ENCODE data around the gene MMAB.

The MMAB gene

DNA sequence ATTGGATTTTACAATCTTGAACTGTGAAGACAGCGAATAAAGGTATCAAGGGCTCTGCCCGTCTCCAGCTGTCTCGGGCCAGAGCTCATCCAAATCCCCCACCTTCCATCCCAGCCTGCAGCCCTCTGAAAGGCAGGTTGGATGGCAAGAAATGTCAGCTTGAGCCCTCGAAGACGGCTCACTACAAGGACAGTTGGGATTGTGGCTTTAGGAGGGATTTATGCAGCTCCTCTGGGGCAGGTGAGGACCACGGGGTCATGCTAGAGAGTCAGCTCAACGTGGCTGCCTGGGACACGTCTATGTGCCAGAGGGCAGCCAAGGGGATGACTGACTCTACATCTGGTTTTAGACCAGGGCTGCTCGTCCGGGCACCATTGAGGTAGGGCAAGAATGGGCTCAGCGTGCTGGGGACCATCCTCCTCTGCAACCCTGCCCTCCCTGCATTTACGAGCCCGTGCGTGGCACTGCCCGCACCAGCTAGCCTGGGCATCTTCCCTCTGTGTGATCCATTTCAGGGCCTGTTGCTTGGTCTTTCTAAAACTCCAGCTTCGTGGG, 16.5 kb upstream of the MMAB start:
- DNase-seq: no peak
- in situ Hi-C loops (cut with HindIII; ENCODE audit: low pct_ligation_motif_present, low pct_unique_long_range_greater_than_20kb, low sequenced_read_pairs): no loop called here

DNA sequence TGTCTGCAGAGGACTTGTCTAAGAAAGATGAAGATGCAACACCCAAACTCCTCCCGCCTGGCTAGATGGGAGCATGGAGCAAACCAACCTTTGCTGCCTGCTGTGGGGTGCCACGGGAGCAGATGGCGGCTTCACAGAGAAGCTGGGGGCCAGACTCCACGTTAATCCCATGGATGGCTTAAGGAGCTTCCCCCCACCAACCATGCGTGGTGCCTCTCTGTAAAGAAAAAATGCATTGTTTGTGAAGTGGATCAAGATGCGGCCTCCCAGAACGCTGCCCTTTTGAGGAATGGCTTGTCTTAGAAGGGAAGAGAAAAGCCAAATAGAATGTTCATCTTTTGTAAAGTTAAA, 15.9 kb upstream of the MMAB start:
- no peak for DNase-seq

DNA sequence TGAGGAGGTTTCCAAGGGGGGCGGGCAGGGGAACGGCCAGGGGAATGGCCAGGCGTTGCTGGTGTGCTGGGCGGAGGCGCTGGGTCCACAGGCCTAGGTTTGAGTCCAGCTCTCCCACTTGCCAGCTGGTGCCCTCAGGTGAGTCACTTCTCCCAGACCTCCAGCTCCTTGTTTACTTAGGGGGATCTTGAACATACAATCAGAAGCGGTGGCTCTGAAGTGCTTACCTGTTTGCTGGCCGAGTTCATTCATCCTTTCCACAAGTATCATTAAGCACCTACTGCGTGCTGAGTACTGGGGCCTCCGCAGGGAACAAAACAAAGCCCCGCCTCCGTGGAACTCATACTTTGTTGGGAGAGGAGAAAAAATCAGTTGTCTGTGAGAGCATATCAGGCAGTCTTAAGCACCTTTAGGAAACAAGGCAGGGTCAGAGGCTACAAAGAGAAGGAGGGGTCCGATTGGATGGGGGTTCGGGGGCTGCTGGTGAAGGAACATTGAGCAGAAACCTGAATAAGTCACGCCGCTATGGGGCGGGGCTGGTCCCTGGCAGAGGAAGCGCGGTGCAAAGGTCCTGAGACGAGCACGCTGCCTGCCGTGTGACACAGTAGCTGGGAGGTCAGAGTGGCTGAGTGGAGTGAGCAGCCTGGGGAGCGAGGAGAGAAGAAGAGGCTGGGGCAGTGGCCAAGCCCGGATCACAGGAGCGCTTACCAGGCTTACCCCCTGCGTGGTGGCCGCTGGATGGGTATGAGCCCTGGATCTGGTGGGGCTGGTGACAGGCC, 15.3 kb upstream of the MMAB start:
- in situ Hi-C loops (cut with HindIII; ENCODE audit: low pct_ligation_motif_present, low pct_unique_long_range_greater_than_20kb, low sequenced_read_pairs): no loop called here
- no peak for DNase-seq

More for the DNA sequence above, 15.9 kb upstream of the MMAB start:
- in situ Hi-C loops (cut with HindIII; ENCODE audit: low pct_ligation_motif_present, low pct_unique_long_range_greater_than_20kb, low sequenced_read_pairs): no loop called here

DNA sequence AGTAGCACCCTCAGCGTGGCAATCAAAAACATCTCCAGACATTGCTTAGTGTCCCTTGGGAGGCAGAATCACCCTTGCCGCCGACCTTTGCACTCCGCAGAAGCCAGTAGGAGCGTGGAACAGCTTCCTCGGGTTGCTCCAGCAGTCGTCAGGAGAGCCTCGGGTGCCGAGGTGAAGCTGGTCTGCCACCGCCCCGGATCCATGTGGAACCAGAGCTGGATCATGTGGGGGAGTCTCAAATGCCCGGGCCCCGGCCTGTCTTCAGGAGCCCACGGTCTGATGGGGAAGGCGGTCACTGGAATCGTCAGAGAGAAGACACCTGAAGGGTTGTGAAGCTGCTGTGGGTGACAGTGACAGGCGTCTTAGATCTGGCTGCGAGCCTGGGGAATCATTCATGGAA, 14.6 kb upstream of the MMAB start:
- in situ Hi-C loops (cut with HindIII; ENCODE audit: low pct_ligation_motif_present, low pct_unique_long_range_greater_than_20kb, low sequenced_read_pairs): no loop called here
- DNase-seq: no peak

DNA sequence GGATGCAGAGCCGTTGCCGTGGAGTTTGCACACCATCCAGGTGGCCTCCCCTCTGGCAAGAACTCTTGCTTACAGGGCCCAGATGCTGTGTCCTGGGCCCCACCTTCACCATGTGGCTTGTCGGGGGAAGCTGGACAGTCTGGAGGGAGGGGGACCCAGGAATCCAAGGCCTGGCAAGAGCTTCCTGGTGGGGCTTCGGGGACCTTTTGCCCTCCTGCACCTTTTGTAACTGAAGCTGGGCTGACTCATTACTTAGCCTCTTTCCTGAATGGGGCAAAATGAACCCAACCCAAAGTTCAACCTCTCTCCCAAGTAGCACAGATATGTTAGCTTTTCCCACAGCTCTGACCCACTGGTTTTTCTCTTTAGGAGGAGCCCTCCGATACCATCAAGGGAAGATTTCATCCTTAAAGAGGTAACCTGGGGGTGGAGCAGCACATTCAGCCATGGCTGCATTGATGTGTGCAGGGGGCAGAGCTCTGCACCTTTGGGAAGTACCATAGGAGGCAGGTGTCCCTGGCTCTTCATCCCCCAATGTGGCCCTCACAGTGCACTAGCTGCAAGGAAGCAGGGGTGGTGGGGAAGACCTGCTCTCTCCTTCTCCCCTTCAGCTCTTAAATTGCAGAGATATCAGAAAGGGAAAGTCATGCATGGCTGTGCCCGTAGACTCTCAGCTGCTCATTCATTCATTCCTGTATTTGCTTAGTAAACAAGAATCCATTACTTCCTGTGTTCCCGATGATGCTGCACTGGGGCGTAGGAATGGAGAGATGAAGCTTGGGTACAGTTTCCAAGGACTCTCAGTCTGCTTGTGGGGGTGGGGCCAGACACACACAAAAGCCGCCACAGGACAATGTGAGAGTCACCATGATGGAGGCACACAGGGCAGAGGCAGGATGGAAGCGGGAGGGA, 13.3 kb upstream of the MMAB start:
- in situ Hi-C loops (cut with HindIII; ENCODE audit: low pct_ligation_motif_present, low pct_unique_long_range_greater_than_20kb, low sequenced_read_pairs): no loop called here

DNA sequence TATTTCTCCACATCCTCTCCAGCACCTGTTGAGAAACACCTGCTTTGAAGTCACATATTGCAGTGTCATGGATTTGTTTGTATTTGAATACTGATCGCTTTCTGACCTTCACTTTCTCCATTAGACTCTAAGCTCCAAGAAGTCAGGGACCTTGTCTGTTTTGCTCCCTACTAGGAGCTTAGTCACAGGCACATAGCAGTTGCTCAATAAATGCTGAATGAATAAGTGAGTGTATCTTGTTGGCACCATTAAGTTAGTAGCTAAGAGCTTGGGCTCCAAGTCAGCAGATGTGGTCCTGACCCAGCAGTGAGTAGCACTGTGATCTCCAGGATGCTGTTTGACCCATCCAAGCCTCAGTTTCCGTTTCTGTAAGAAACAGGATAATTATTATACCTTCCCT, 10.4 kb upstream of the MMAB start:
- in situ Hi-C loops (cut with HindIII; ENCODE audit: low pct_ligation_motif_present, low pct_unique_long_range_greater_than_20kb, low sequenced_read_pairs): no loop called here

More for the DNA sequence above, 13.3 kb upstream of the MMAB start:
- DNase-seq: no peak

DNA sequence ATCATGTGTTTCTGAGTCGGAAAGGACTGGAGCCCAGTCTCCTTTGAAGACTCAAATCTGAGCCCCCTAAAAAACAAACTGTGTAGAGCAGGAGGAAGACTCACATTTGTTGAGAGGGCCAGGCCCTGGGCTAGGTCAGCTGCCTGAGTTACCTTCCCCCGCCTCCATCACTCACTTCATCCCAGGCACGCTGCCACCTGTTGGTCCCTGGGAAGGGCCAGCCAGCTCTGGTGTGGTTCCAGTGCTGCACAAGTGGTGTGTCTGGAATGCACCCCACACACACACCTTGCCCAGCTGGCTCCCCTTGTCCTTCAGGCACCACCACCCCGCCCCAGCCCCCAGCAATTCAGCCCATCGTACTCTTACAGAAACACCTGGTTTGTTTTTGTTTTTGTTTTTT, 9.3 kb upstream of the MMAB start:
- DNase-seq: peak; percentile 43
- in situ Hi-C loops (cut with HindIII; ENCODE audit: low pct_ligation_motif_present, low pct_unique_long_range_greater_than_20kb, low sequenced_read_pairs): no loop called here

More for the DNA sequence above, 10.4 kb upstream of the MMAB start:
- no peak for DNase-seq

DNA sequence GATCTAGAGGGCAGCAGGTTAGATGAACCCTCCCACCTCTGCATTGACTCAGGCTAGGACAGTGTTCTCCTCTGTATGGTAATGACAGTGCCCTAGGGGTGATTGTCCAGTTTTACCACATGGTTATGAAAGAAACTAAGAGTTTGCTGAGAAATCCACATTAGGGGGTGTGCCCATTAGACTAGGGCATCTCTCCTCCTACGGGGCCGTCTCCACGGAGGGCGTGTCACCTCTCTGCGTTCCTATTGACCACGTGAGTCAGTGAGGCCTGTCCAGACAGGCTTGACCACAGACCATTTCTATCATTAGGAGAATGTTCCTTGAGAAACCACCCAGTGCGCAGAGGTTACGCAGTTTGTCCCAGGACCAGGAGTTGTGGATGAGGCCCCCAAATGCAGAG, 8.6 kb upstream of the MMAB start:
- in situ Hi-C loops (cut with HindIII; ENCODE audit: low pct_ligation_motif_present, low pct_unique_long_range_greater_than_20kb, low sequenced_read_pairs): no loop called here
- peak; percentile 60 for DNase-seq

DNA sequence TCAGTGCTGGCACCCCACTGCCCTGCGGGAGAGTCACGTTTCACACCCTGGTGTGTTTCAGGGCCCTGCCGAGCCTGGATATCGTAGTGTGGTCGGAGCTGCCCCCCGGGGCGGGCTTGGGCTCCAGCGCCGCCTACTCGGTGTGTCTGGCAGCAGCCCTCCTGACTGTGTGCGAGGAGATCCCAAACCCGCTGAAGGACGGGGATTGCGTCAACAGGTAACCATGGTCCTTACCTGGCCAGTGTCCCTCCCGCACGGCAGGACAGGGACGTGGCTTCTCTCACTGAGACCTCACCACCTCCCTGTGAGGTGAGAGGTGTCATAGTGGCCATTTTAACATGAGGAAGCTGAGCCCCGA, 8.0 kb upstream of the MMAB start:
- DNase-seq: no peak
- in situ Hi-C loops (cut with HindIII; ENCODE audit: low pct_ligation_motif_present, low pct_unique_long_range_greater_than_20kb, low sequenced_read_pairs): no loop called here

DNA sequence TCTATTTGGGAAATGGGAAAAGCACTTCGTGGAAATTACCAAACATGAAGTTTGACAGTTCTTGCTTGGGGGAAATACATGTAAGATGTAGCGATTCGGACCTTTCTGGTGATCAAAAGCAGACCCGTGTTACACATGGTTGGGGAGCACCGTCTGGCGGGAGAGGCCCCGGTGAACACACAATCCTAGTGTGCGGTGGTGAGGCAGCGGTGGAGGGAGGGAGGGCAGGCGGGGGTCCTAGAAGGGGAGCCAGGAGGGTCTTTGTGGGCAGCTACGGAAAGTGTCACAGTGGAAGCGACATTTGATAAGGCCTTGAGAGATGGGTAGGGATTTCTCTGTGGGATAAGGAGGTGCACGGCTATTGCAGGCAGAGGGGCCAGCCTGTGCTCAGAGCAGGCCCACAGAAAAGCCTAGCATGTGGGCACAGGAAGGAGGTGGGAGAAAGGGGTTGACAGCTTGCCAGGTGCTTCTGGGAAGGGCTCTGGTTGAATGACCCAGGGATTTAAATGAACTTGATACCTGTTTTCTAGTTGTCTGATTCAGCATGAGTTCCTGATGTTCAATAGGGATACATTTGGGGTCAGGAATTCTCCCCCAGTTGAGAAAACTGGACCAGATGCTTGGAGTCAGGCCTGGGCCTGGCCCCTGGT, 7.5 kb upstream of the MMAB start:
- in situ Hi-C loops (cut with HindIII; ENCODE audit: low pct_ligation_motif_present, low pct_unique_long_range_greater_than_20kb, low sequenced_read_pairs): no loop called here
- no peak for DNase-seq

DNA sequence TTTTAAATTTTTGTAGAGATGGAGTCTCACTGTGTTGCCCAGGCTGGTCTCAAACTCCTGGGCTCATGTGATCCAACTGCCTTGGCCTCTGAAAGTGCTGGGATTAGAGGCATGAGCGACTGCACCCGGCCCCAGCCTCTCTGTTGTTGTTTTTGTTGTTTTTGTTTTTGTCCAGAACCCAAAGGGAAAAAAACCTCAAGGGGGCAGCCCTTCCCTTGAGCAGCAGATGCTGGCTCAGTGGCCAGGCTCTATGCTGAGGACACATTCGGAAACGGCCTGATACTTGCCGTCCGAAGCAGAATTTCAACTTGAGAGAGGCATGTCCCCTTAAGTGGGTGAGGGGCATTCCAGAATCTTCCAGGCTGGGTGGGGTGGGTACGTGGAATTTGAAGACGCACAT, 7.0 kb upstream of the MMAB start:
- in situ Hi-C loops (cut with HindIII; ENCODE audit: low pct_ligation_motif_present, low pct_unique_long_range_greater_than_20kb, low sequenced_read_pairs): no loop called here
- no peak for DNase-seq

DNA sequence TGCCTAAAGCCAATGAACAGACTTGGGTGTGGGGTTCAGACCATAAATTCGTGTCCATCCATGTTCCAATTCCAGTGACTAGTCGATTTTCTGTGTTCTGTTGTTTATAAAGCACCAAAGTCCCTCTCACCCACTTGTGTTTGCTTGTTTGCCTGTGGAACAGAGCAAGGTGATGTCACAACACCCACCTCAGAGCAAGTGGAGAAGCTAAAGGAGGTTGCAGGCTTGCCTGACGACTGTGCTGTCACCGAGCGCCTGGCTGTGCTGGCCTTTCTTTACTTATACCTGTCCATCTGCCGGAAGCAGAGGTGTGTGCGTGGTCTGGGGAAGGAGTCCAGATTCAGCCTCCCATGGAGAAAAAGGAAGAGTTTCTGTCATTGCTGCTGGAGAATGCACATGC, 6.3 kb upstream of the MMAB start:
- no peak for DNase-seq
- in situ Hi-C loops (cut with HindIII; ENCODE audit: low pct_ligation_motif_present, low pct_unique_long_range_greater_than_20kb, low sequenced_read_pairs): no loop called here

DNA sequence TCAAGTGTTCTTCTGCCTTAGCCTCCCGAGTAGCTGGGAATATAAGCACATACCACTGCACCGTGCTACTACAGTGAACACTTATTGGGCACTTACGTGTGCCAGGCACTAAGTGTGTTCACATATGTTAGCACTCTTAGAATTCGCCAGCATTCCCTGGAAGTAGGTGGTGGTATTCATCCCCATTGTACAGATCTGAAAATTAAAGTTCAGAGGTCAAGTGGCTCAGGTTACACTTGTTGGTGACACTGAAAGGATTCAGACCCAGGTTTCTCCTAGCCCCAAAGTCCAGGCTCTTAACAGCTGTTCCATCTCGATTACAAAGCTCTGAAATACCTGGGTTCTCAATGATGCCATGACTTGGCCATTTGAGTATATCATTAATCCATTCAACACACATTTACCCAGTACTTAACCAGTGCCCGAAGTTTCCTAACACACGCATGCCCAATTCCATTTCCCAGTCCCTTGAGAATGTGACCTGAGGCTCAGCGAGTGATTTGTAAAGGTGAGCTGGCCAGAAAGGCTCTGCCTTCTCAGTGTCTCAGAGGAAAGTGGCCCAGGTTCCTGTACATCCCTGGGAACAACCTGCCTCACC, 5.1 kb upstream of the MMAB start:
- peak; percentile 69 for DNase-seq
- in situ Hi-C loops (cut with HindIII; ENCODE audit: low pct_ligation_motif_present, low pct_unique_long_range_greater_than_20kb, low sequenced_read_pairs): no loop called here

DNA sequence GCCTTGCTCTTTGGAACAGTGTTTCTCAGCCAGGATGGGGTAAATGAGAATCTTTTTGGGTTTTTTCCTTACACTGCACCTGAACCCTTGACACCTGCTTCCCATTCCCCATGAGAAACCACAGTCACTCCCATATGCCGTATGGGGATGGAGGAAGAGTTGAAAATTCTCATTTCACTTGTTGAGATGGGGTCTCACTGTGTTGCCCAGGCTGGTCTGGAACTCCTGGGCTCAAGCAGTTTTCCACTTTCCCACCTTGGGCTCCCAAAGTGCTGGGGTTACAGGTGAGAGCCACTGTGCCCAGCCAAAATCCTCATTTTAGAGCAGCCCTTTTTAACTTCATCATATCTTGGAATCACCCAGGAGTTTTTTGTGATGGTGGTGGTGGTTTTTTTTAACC, 4.0 kb upstream of the MMAB start:
- no peak for DNase-seq
- in situ Hi-C loops (cut with HindIII; ENCODE audit: low pct_ligation_motif_present, low pct_unique_long_range_greater_than_20kb, low sequenced_read_pairs): no loop called here

DNA sequence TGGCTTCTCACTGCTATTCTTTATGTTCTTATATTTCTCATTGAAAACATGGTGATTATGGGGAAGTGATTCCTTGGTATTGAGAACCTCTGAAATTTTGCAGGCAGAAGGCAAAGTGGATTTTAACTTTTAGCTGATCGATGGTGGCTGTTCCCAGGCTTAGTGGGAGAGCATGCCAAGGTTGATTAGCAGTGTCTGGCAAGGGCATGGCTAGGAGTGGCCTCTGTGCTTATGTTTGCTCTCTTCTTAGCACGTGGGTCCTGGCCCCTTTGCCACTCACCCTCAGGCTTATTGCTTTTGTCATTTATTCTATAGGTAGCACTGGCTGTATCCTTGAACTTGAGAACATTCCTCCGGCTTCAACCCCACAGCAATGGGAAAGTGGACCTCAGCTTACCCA, 2.4 kb upstream of the MMAB start:
- in situ Hi-C loops (cut with HindIII; ENCODE audit: low pct_ligation_motif_present, low pct_unique_long_range_greater_than_20kb, low sequenced_read_pairs): no loop called here
- no peak for DNase-seq

DNA sequence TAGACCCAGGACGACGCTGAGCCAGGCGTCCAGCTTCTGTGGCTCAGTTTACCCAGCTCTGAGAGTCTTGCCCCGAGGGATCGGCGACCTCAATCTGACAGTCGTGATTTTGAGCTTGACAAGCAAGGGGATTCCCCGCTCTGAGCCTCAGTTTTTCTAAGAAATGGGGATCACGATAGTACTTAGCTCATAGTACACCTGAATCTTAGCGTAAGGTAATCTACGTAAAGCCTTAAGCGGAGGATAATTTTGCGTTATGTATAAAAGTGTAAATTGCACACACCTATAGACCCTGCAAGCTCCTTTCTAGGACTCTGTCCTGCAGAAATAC, 575 bp upstream of the MMAB start:
- in situ Hi-C loops (cut with HindIII; ENCODE audit: low pct_ligation_motif_present, low pct_unique_long_range_greater_than_20kb, low sequenced_read_pairs): no loop called here
- DNase-seq: peak; percentile 16

DNA sequence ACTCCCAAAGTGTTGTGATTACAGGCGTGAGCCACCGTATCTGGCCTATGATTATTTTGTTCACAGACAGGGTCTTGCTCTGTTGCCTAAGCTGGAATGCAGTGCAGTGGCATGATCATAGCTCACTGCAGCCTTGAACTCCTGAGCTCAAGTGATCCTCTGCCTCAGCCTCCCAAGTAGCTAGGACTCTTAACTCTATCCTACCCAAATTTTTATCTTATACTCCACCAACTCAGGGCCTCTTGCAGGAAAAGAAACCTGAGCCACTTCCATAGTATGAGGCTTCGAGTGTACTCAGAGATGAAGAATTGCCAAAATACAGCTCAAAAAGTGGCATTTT, 828 bp downstream of the MMAB start:
- in situ Hi-C loops (cut with HindIII; ENCODE audit: low pct_ligation_motif_present, low pct_unique_long_range_greater_than_20kb, low sequenced_read_pairs): no loop called here
- DNase-seq: no peak

DNA sequence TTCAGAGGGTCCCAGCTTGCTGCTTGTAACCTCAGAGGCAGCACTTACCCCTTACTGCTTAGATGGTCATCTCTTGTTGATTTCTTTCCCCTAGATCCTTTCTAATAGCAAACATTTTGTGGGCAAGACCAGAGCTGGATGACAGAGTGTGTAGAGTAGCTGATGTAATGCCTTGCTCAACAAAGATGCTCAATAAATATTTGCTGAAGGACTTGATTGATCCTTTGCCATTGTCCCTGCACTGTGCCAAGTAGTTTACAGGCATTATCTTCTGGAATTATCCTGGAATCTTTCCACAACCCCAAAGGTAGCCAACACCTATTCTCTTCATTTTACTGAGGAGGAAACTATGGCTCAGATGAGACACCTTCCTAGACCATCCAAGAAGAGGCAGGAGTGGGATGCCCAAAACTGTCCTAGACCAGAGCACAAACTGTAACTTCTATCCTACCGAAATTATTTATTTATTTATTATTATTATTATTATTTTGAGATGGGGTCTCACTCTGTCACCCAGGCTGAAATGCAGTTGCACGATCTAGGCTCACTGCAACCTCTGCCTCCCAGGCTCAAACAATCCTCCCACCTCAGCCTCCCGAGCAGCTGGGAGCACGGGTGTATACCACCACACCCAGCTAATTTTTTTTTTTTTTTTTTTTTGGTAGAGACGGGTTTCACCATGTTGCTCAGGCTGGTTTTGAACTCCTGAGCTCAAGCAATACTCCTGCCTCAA, 1.4 kb downstream of the MMAB start:
- in situ Hi-C loops (cut with HindIII; ENCODE audit: low pct_ligation_motif_present, low pct_unique_long_range_greater_than_20kb, low sequenced_read_pairs): no loop called here
- no peak for DNase-seq

DNA sequence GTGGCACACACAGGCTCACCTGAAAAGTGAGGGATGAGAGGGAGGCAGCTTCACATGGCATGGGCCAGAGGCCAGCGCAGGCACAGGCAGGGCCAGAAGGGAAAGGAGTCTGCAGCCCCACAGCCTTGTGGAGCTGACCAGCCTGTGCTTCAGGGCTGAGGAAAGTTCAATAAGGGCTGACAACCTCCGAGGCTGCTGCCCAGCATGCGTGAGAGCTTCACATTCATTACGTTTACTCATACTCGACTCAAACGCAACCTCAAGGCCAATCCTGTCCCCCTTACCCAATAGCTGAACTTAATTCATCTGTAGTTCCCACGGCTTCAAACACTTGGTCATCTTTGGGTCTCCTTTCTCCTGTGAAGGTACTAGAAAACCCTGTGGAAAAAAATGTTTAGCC, 4.8 kb downstream of the MMAB start:
- in situ Hi-C loops (cut with HindIII; ENCODE audit: low pct_ligation_motif_present, low pct_unique_long_range_greater_than_20kb, low sequenced_read_pairs): no loop called here

More for the DNA sequence above, 4.8 kb downstream of the MMAB start:
- no peak for DNase-seq

All from ACHN (cell line).